VCaP (cell line): ENCODE measurements around the gene SSBP3.

Source experiments
- H3K27ac ChIP-seq: fragments of 450-650 bp; 2 replicates; pipeline ENCODE4 v1.5.1; 2017
- TF ChIP-seq, protein P1 (sequence below): fragments of 450-650 bp; conservative IDR thresholded peaks from 2 replicates; pipeline ENCODE4 v1.5.1; 2017; ENCODE audit warnings: mild to moderate bottlenecking, moderate library complexity

Gene SSBP3

DNA sequence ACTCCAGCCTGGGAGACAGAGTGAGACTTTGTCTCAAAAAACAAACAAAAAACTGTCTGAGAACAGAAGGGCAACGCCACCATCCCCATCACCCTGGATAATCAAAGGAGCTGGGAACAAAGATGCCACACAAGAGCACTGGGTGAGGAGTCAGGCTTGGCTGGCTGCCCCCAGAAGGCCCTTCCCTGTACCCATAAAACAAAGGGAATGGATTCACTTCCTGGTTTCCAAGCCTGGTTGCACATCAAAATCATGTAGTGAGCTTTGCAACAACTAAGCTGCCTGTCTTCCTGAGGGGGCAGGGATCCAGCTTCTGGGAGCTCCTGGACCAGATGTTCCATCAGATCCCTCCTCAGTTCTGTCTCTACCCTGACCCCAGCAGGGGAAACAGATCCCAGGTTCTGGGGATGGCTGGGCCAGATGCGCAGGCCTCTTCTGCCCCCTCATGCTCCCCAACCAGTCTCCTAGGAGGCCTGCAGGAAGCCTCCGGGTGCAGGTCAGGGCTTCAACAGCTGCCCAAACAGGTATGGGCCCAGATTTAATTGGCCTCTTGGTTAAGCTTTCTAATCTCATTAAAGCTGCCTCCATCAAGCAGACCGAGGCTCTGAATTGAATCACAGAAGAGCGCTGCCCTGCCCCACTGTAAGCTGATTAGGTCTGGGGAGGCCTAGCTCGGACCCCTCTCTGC lies 108.5 kb downstream of the SSBP3 start:
- TF ChIP-seq, protein P1, sequence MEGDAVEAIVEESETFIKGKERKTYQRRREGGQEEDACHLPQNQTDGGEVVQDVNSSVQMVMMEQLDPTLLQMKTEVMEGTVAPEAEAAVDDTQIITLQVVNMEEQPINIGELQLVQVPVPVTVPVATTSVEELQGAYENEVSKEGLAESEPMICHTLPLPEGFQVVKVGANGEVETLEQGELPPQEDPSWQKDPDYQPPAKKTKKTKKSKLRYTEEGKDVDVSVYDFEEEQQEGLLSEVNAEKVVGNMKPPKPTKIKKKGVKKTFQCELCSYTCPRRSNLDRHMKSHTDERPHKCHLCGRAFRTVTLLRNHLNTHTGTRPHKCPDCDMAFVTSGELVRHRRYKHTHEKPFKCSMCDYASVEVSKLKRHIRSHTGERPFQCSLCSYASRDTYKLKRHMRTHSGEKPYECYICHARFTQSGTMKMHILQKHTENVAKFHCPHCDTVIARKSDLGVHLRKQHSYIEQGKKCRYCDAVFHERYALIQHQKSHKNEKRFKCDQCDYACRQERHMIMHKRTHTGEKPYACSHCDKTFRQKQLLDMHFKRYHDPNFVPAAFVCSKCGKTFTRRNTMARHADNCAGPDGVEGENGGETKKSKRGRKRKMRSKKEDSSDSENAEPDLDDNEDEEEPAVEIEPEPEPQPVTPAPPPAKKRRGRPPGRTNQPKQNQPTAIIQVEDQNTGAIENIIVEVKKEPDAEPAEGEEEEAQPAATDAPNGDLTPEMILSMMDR, result no peak
- peak overlapping the region; percentile 93 for H3K27ac ChIP-seq

DNA sequence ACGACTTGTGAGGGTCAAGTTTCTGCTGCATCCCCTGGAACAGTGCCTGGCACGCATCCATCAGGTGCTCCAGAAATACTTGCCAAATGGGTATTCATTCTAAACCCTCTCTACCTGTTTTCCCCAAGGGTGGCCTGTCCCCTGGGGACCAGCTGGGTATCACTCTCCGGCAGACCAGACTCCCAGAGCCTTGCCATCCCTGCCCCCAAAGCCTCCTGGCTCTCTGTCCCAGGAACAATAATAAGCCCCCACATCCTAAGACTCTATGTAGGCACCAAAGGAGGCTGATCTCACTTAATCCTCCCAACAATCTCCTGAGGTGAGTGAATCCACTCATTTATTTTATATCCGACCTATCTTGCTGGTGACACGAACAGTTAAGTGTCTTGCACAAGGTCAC lies 109.5 kb downstream of the SSBP3 start:
- H3K27ac ChIP-seq, result peak overlapping the region; percentile 93
- TF ChIP-seq, protein P1, result no peak

DNA sequence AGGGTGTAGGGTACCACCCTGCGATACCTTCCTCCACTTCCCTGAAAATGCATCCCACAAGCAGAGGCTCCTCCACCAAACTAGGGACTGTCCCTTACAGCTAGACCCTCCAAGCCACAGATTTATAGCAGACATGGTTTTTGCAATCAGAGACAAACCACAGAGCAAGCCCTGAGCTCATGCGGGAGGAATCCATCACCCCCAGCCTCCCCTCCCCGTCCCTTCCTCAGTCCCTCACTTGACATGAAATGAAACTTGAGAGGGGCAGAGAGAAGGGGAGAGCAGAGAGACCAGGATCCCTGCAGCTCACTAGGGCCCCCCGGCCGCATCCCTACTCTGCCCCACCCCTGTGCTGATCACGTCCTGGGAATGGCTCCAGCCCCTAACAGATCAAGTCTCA lies 111.3 kb downstream of the SSBP3 start:
- H3K27ac ChIP-seq, result peak overlapping the region; percentile 93; the same call in 1 of the 2 replicates

DNA sequence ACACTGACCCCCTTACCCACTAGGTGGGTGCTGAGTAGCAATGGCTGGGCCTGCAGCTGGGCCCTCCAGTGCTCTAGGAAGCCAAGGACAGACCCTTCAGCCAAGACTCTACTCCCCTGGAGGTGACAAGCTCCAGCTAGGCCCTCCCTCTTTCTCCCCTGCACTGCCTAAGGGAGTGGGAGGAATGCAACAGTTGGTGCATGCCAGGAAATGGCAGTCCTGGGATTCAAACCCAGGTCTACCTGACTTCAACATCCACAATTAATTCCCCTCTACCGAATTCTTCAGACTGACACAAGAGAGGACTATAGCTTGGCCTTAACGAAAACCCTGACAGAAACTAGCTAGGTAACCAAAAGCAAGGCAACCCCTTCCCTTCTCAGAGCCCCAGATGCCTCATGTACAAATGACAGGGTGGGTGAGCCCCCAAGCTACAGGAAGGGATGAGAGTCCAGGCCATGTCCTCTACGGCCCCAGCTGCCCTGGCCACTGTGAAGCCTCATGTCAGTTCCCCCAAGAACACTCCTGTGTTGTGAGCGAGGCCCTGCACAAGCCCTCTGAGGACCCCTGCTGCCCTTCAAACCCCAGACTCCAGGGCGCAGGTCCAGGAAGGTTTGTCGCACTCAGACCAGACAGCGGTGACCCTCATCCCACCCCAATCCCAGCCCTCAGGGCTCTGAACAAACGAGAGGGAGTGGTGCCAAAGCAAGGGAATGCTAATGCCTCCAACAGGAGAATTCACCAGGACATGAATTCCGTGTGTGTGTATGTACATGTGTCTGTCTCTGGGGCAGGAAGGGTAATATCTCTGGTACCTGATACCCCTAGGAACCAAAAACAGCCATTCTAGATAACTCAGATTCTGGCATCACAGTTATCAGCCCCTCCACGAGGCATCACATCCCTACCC lies 113.9 kb downstream of the SSBP3 start:
- H3K27ac ChIP-seq, result peak overlapping the region; percentile 49
- TF ChIP-seq, protein P1, result no peak

More for the DNA sequence above, 111.3 kb downstream of the SSBP3 start:
- TF ChIP-seq, protein P1, result no peak

DNA sequence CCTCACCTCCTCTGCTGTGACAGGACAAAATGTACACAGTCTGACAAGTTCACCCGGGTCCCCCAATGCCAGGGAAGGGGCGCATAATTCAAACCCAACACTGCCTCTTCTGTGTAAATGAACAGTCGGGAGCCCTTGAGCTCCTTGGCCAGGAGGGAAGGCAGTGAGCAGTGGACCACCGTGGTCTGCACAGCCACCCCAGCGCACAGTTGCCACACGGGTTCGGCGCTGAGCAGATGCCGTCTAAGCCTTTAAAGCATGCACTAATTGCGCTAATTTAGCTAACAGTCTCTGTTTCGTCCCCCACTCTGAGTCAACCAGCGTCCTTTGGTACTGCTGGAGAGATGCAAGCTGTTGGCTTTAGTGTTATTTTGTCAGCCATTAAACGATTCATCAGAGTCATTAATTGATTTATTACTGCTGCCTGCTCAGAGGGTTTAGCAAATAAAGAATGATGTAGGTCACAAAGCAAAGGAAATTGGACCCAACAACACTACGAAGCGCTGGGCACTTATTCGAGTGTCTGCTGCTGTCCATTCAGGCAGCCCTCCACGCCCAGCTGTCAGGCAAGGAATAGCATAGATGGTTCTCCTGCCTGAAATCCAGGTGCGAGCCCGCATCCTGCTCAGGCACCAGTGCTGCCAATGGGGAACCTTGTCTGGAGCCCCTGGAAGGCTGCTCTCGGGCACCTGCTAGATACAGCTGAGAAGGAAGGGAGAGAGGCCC lies 114.8 kb downstream of the SSBP3 start:
- TF ChIP-seq, protein P1, result no peak
- H3K27ac ChIP-seq, result peak overlapping the region; percentile 49

DNA sequence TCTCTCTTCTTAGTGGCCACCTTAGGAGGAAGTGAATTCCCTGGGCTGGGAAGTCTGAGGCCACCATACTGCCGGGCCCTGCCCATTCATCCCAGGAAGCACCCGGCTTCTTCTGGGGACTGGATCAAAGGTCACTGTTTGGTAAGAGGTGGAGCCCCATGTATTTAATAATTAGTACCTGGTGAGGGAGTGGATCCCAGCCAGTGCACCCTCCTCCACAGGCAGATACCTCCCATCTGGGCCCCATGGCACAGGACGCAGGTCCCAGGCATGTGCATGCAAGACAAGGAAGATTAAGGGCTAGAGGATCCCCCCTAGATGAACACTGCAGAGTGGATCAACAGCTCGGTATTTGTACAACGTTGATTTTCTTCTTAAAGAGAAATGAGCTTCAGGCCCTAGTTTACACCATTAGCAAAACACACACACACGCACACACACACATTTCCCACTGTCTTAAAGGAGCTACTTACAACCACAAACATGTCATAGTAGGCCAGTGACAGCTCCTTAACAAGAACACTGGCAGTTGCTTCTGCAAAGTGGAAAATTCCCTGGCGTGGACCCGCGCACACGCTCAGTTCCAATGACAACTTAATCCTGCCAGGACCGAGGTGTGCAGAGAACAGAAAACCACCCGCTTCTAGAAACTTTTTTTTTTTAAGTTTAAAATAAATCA lies 115.5 kb downstream of the SSBP3 start:
- TF ChIP-seq, protein P1, result no peak
- peak overlapping the region; percentile 49 for H3K27ac ChIP-seq
